ENCODE measurements around the gene WDR4. TPM values are rescaled to one million over a fixed set of nuclear protein-coding genes. Genes with fewer than 3 reads are reported as not detected.

WDR4 gene
- total and polyA plus RNA-seq, 9 of the 15 experiments (the other 6 are each of a cell fraction or from before 2014, with no cell fraction given): 5.4 to 95.4 (median 32.1) TPM

- WGBS (ENCODE audit: insufficient coverage, low coverage, missing lambda C conversion rate): under 1% methylated on average over 18 of the region's 18 CpGs
- ATAC-seq (no peak), FAIRE-seq (no peak), DNase-seq (ENCODE audit: extremely low read depth in 1 of 4, low spot score in 3 of 4) (no peak)
- Histone ChIP-seq H3K36me3 (ENCODE audit: control insufficient read depth, insufficient read depth, low read length) (no peaks in the 10 kb centered on the region), H3K9ac (ENCODE audit: insufficient read depth in 1 of 2, low read depth in 2 of 2, low read length in 2 of 2) (no peak overlapping the region), H3K9me1 (ENCODE audit: control insufficient read depth, insufficient read depth, low read length) (no peaks in the 10 kb centered on the region), H2AFZ (ENCODE audit: low read depth, low read length) (no peak overlapping the region), H3K27ac (ENCODE audit: extremely low read depth, low read depth, low read length) (no peak overlapping the region), H4K20me1 (replicated peaks; ENCODE audit: control insufficient read depth, insufficient read depth, low read length) (peaks cover 12% of the 10 kb centered on the region; the same call in 1 of the 2 replicates), H3K4me2 (ENCODE audit: insufficient read depth, low read length) (no peak overlapping the region), H3K27me3 (ENCODE audit: control insufficient read depth in 2 of 2, insufficient read depth in 2 of 2, low read length in 2 of 2) (peaks cover 36 to 48% of the 10 kb centered on the region in 2 experiments), H3K4me3 (no peak overlapping the region), H3K4me1 (replicated peaks in 1 of 2; ENCODE audit: control insufficient read depth in 2 of 2, insufficient read depth in 2 of 2, low read length in 2 of 2) (no peaks in the 10 kb centered on the region), H3K9me3 (replicated peaks; ENCODE audit: control insufficient read depth, insufficient read depth, low read depth, low read length) (no peaks in the 10 kb centered on the region), H3K79me2 (ENCODE audit: control insufficient read depth, insufficient read depth, low read length) (no peaks in the 10 kb centered on the region)
- in situ Hi-C loops (cut with MboI): loop anchor here (10.0 kb wide), 1 partner anchor 215 kb away; no protein-coding TSS in a partner anchor
- ChIA-PET POLR2A (interaction anchor here (0.6 to 0.8 kb wide), 2 partner anchors 18 to 27 kb away, joined by 3 to 4 read pairs; no protein-coding TSS in a partner anchor), CTCF (ENCODE audit: low intra/inter-chr PET ratio) (no interaction called here)
- TF ChIP-seq KDM1A (IDR thresholded peaks at IDR 0.05) (peak in 1 of 2 experiments; percentile 42; a peak in 1 of 4 replicates), FOXJ3 (CRISPR knock-in tag; IDR thresholded peaks at IDR 0.05) (no peak), MXI1 (IDR thresholded peaks at IDR 0.05; ENCODE audit: low read depth, low read length) (no peak)
- intact Hi-C loops (cut with micrococcal nuclease): no loop called here
- BruUV-seq (replicated peaks): no TSS peak
These were observed 69.5 kb downstream of the WDR4 start for GRCh38 chr21:42809577-42810475.

- no TSS peak for BruUV-seq (replicated peaks)
- no peak for DNase-seq (ENCODE audit: extremely low read depth in 1 of 4, low spot score in 3 of 4)
- POLR2A ChIA-PET: interaction anchor here (0.6 kb wide), 1 partner anchor 26 kb away, joined by 3 read pairs; no protein-coding TSS in a partner anchor
- H3K4me2 ChIP-seq (ENCODE audit: insufficient read depth, low read length): no peak overlapping the region
- H4K20me1 ChIP-seq (replicated peaks; ENCODE audit: control insufficient read depth, insufficient read depth, low read length): peaks cover 12% of the 10 kb centered on the region; the same call in 1 of the 2 replicates
- no peaks in the 10 kb centered on the region for H3K9me3 ChIP-seq (replicated peaks; ENCODE audit: control insufficient read depth, insufficient read depth, low read depth, low read length)
- H3K4me1 ChIP-seq (replicated peaks in 1 of 2; ENCODE audit: control insufficient read depth in 2 of 2, insufficient read depth in 2 of 2, low read length in 2 of 2): no peaks in the 10 kb centered on the region
- intact Hi-C loops (cut with micrococcal nuclease): no loop called here
- no peak for FAIRE-seq
- CTCF ChIA-PET (ENCODE audit: low intra/inter-chr PET ratio): no interaction called here
- no peaks in the 10 kb centered on the region for H3K9me1 ChIP-seq (ENCODE audit: control insufficient read depth, insufficient read depth, low read length)
- H2AFZ ChIP-seq (ENCODE audit: low read depth, low read length): no peak overlapping the region
- H3K27me3 ChIP-seq (ENCODE audit: control insufficient read depth in 2 of 2, insufficient read depth in 2 of 2, low read length in 2 of 2): peaks cover 37 to 48% of the 10 kb centered on the region in 2 experiments
- no peak overlapping the region for H3K9ac ChIP-seq (ENCODE audit: insufficient read depth in 1 of 2, low read depth in 2 of 2, low read length in 2 of 2)
- H3K79me2 ChIP-seq (ENCODE audit: control insufficient read depth, insufficient read depth, low read length): no peaks in the 10 kb centered on the region
- in situ Hi-C loops (cut with MboI): no loop called here
- H3K4me3 ChIP-seq: no peak overlapping the region
- no peak for ATAC-seq
- 2% methylated on average over 7 of the region's 7 CpGs for WGBS (ENCODE audit: insufficient coverage, low coverage, missing lambda C conversion rate)
- no peaks in the 10 kb centered on the region for H3K36me3 ChIP-seq (ENCODE audit: control insufficient read depth, insufficient read depth, low read length)
- no peak overlapping the region for H3K27ac ChIP-seq (ENCODE audit: extremely low read depth, low read depth, low read length)
- TF ChIP-seq SRSF9 (IDR thresholded peaks at IDR 0.05; ENCODE audit: borderline replicate concordance, low read depth, low read length) (no peak), TOE1 (IDR thresholded peaks at IDR 0.05; ENCODE audit: borderline replicate concordance) (no peak), TOE1 (CRISPR knock-in tag; IDR thresholded peaks at IDR 0.05; ENCODE audit: borderline replicate concordance, low read depth) (no peak), NFRKB (IDR thresholded peaks at IDR 0.05; ENCODE audit: low read depth) (no peak), PRDM10 (IDR thresholded peaks at IDR 0.05; ENCODE audit: partially characterized antibody) (no peak), ZNF133 (CRISPR knock-in tag; IDR thresholded peaks at IDR 0.05) (no peak), CHD1 (IDR thresholded peaks at IDR 0.05; ENCODE audit: low read length) (no peak), ZNF24 (IDR thresholded peaks at IDR 0.05) (no peak)
These were observed 70.2 kb downstream of the WDR4 start for GRCh38 chr21:42809171-42809570.
